ENCODE measurements around the gene RTN4RL1.

RTN4RL1 gene

GRCh38 chr17:1930337-1930645 is 94.8 kb downstream of the RTN4RL1 start:
- H3K79me1 ChIP-seq (replicated peaks; ENCODE audit: low read length, poor library complexity, severe bottlenecking) = no peaks in the 10 kb centered on the region
- no peak overlapping the region for H4K91ac ChIP-seq (ENCODE audit: low read length)
- H3K23ac ChIP-seq (ENCODE audit: low read length in 2 of 2) = no peak overlapping the region
- no peak overlapping the region for H3K14ac ChIP-seq (ENCODE audit: low read length in 2 of 2)
- no peak overlapping the region for H2AK5ac ChIP-seq (ENCODE audit: low read length, severe bottlenecking)
- H3K4ac ChIP-seq (ENCODE audit: low read depth in 1 of 2, low read length in 2 of 2) = no peak overlapping the region
- 90% methylated on average over 7 of the region's 8 CpGs for WGBS
- H3K9me3 ChIP-seq (ENCODE audit: control insufficient read depth, low read length) = no peaks in the 10 kb centered on the region
- H2BK15ac ChIP-seq (ENCODE audit: low read depth, poor library complexity, severe bottlenecking) = no peak overlapping the region
- H3K4me3 ChIP-seq (ENCODE audit: insufficient read depth in 1 of 2, low read depth in 1 of 2, low read length in 2 of 2) = no peak overlapping the region
- no peak overlapping the region for H2AFZ ChIP-seq (ENCODE audit: low read depth, low read length)
- H3K27ac ChIP-seq (ENCODE audit: low read length, poor library complexity, severe bottlenecking) = no peak overlapping the region
- H2BK120ac ChIP-seq (ENCODE audit: low read depth, low read length) = no peak overlapping the region
- H2BK12ac ChIP-seq (ENCODE audit: low read length in 2 of 2) = no peak overlapping the region
- H3K4me2 ChIP-seq (ENCODE audit: low read length, poor library complexity, severe bottlenecking) = no peak overlapping the region
- H3K9ac ChIP-seq (ENCODE audit: low read length) = no peak overlapping the region
- peaks cover 12% of the 10 kb centered on the region for H3K4me1 ChIP-seq (ENCODE audit: control insufficient read depth, insufficient read depth, low read depth, low read length)
- DNase-seq = no peak
- H3K36me3 ChIP-seq (ENCODE audit: control insufficient read depth in 1 of 2, insufficient read depth in 2 of 2, low read depth in 1 of 2, low read length in 2 of 2) = no peaks in the 10 kb centered on the region
- no peak overlapping the region for H2BK5ac ChIP-seq (ENCODE audit: low read depth, low read length, poor library complexity, severe bottlenecking)
- no peak overlapping the region for H4K8ac ChIP-seq (ENCODE audit: low read length)
- peaks cover 53 to 64% of the 10 kb centered on the region in 2 experiments for H3K27me3 ChIP-seq (ENCODE audit: control insufficient read depth in 1 of 2, insufficient read depth in 1 of 2, low read length in 2 of 2)
- no peak overlapping the region for H3K18ac ChIP-seq (ENCODE audit: low read depth in 1 of 2, low read length in 2 of 2)

GRCh38 chr17:1928976-1929375 is 96.2 kb downstream of the RTN4RL1 start:
- Histone ChIP-seq H4K91ac (ENCODE audit: low read length) (peak overlapping the region; percentile 27), H3K27me3 (ENCODE audit: control insufficient read depth in 1 of 2, insufficient read depth in 1 of 2, low read length in 2 of 2) (peaks cover 40 to 56% of the 10 kb centered on the region in 2 experiments), H2BK5ac (ENCODE audit: low read depth, low read length, poor library complexity, severe bottlenecking) (no peak overlapping the region), H2BK120ac (ENCODE audit: low read depth, low read length) (no peak overlapping the region), H3K4me3 (ENCODE audit: insufficient read depth in 1 of 2, low read depth in 1 of 2, low read length in 2 of 2) (no peak overlapping the region), H3K4ac (ENCODE audit: low read depth in 1 of 2, low read length in 2 of 2) (no peak overlapping the region), H2AFZ (ENCODE audit: low read depth, low read length) (no peak overlapping the region), H4K8ac (ENCODE audit: low read length) (peak overlapping the region; percentile 28), H3K9ac (ENCODE audit: low read length) (no peak overlapping the region), H3K79me1 (replicated peaks; ENCODE audit: low read length, poor library complexity, severe bottlenecking) (no peaks in the 10 kb centered on the region), H2BK12ac (ENCODE audit: low read length in 2 of 2) (no peak overlapping the region), H3K18ac (ENCODE audit: low read depth in 1 of 2, low read length in 2 of 2) (no peak overlapping the region), H3K4me1 (ENCODE audit: control insufficient read depth, insufficient read depth, low read depth, low read length) (peaks cover 10% of the 10 kb centered on the region), H3K14ac (ENCODE audit: low read length in 2 of 2) (peak overlapping the region in 1 of 2 experiments; percentile 20), H2AK5ac (ENCODE audit: low read length, severe bottlenecking) (no peak overlapping the region), H3K9me3 (ENCODE audit: control insufficient read depth, low read length) (no peaks in the 10 kb centered on the region), H2BK15ac (ENCODE audit: low read depth, poor library complexity, severe bottlenecking) (no peak overlapping the region), H3K23ac (ENCODE audit: low read length in 2 of 2) (no peak overlapping the region), H3K4me2 (ENCODE audit: low read length, poor library complexity, severe bottlenecking) (no peak overlapping the region), H3K27ac (ENCODE audit: low read length, poor library complexity, severe bottlenecking) (no peak overlapping the region), H3K36me3 (ENCODE audit: control insufficient read depth in 1 of 2, insufficient read depth in 2 of 2, low read depth in 1 of 2, low read length in 2 of 2) (no peaks in the 10 kb centered on the region)
- WGBS = 85% methylated on average over 12 of the region's 12 CpGs
- no peak for DNase-seq

DNA sequence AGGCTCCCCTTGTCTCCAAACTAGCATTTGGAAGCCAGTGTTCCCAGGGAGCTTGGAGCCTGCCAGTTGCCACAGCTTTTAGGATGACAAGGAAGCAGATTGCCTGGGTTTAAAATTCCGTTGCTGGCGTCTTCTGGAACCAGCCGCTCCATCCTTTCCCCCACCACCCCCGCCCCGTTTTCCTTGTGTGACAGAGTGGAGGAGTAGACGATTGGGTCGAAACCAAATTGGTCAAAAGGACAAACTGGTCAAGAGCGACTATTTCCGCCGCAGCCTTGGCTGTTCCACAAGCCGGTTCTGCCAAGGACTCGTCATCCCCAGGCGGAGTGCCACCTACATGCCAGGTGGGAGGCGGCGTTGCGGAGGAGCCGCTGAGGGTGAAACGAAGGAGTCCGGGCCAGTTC is 104.2 kb downstream of the RTN4RL1 start:
- no peak overlapping the region for H4K91ac ChIP-seq (ENCODE audit: low read length)
- no peak overlapping the region for H2AFZ ChIP-seq (ENCODE audit: low read depth, low read length)
- no peak overlapping the region for H2BK12ac ChIP-seq (ENCODE audit: low read length in 2 of 2)
- H3K18ac ChIP-seq (ENCODE audit: low read depth in 1 of 2, low read length in 2 of 2) = no peak overlapping the region
- H2BK5ac ChIP-seq (ENCODE audit: low read depth, low read length, poor library complexity, severe bottlenecking) = no peak overlapping the region
- H4K8ac ChIP-seq (ENCODE audit: low read length) = no peak overlapping the region
- no peaks in the 10 kb centered on the region for H3K79me1 ChIP-seq (replicated peaks; ENCODE audit: low read length, poor library complexity, severe bottlenecking)
- H3K4me1 ChIP-seq (ENCODE audit: control insufficient read depth, insufficient read depth, low read depth, low read length) = peaks cover 2% of the 10 kb centered on the region
- WGBS = 92% methylated on average over 16 of the region's 19 CpGs
- no peak for DNase-seq
- no peak overlapping the region for H3K14ac ChIP-seq (ENCODE audit: low read length in 2 of 2)
- H3K36me3 ChIP-seq (ENCODE audit: control insufficient read depth in 1 of 2, insufficient read depth in 2 of 2, low read depth in 1 of 2, low read length in 2 of 2) = no peaks in the 10 kb centered on the region
- peaks cover 20 to 23% of the 10 kb centered on the region in 2 experiments for H3K27me3 ChIP-seq (ENCODE audit: control insufficient read depth in 1 of 2, insufficient read depth in 1 of 2, low read length in 2 of 2)
- no peak overlapping the region for H3K4me2 ChIP-seq (ENCODE audit: low read length, poor library complexity, severe bottlenecking)
- H3K9ac ChIP-seq (ENCODE audit: low read length) = no peak overlapping the region
- no peak overlapping the region for H3K4ac ChIP-seq (ENCODE audit: low read depth in 1 of 2, low read length in 2 of 2)
- no peak overlapping the region for H3K23ac ChIP-seq (ENCODE audit: low read length in 2 of 2)
- H2BK120ac ChIP-seq (ENCODE audit: low read depth, low read length) = no peak overlapping the region
- H3K27ac ChIP-seq (ENCODE audit: low read length, poor library complexity, severe bottlenecking) = no peak overlapping the region
- no peak overlapping the region for H2AK5ac ChIP-seq (ENCODE audit: low read length, severe bottlenecking)
- H3K4me3 ChIP-seq (ENCODE audit: insufficient read depth in 1 of 2, low read depth in 1 of 2, low read length in 2 of 2) = no peak overlapping the region
- no peak overlapping the region for H2BK15ac ChIP-seq (ENCODE audit: low read depth, poor library complexity, severe bottlenecking)
- H3K9me3 ChIP-seq (ENCODE audit: control insufficient read depth, low read length) = no peaks in the 10 kb centered on the region

DNA sequence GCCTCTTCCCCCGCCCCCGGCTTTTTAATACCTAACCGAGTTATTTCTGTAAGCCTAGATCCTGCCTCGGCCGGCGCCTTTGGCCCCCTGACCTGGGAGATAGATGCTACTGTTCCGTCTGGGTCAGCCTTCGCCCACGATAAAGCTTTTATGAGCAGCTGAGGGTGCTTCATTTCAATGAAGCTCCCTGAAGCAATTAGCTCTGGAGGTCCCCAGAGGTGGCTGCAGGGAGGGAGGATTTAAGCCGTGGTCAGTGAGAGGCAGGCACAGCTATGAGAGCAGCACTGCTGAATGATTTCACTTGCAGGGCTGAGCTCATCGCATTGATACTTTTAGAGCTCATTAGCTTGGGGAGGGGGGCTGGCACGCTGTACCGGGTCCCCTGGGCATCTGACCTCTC is 105.9 kb downstream of the RTN4RL1 start:
- no peak overlapping the region for H2BK15ac ChIP-seq (ENCODE audit: low read depth, poor library complexity, severe bottlenecking)
- no peak overlapping the region for H4K91ac ChIP-seq (ENCODE audit: low read length)
- no peak overlapping the region for H4K8ac ChIP-seq (ENCODE audit: low read length)
- H2AFZ ChIP-seq (ENCODE audit: low read depth, low read length) = no peak overlapping the region
- no peak overlapping the region for H3K9ac ChIP-seq (ENCODE audit: low read length)
- DNase-seq = no peak
- H3K18ac ChIP-seq (ENCODE audit: low read depth in 1 of 2, low read length in 2 of 2) = no peak overlapping the region
- no peak overlapping the region for H3K27ac ChIP-seq (ENCODE audit: low read length, poor library complexity, severe bottlenecking)
- no peak overlapping the region for H3K4me3 ChIP-seq (ENCODE audit: insufficient read depth in 1 of 2, low read depth in 1 of 2, low read length in 2 of 2)
- no peaks in the 10 kb centered on the region for H3K9me3 ChIP-seq (ENCODE audit: control insufficient read depth, low read length)
- H3K79me1 ChIP-seq (replicated peaks; ENCODE audit: low read length, poor library complexity, severe bottlenecking) = no peaks in the 10 kb centered on the region
- no peak overlapping the region for H3K14ac ChIP-seq (ENCODE audit: low read length in 2 of 2)
- no peak overlapping the region for H2AK5ac ChIP-seq (ENCODE audit: low read length, severe bottlenecking)
- peaks cover 2% of the 10 kb centered on the region for H3K4me1 ChIP-seq (ENCODE audit: control insufficient read depth, insufficient read depth, low read depth, low read length)
- no peak overlapping the region for H2BK5ac ChIP-seq (ENCODE audit: low read depth, low read length, poor library complexity, severe bottlenecking)
- H2BK120ac ChIP-seq (ENCODE audit: low read depth, low read length) = no peak overlapping the region
- no peak overlapping the region for H3K4ac ChIP-seq (ENCODE audit: low read depth in 1 of 2, low read length in 2 of 2)
- H3K27me3 ChIP-seq (ENCODE audit: control insufficient read depth in 1 of 2, insufficient read depth in 1 of 2, low read length in 2 of 2) = peaks cover 34 to 36% of the 10 kb centered on the region in 2 experiments
- 85% methylated on average over 13 of the region's 13 CpGs for WGBS
- H3K4me2 ChIP-seq (ENCODE audit: low read length, poor library complexity, severe bottlenecking) = no peak overlapping the region
- no peak overlapping the region for H3K23ac ChIP-seq (ENCODE audit: low read length in 2 of 2)
- H3K36me3 ChIP-seq (ENCODE audit: control insufficient read depth in 1 of 2, insufficient read depth in 2 of 2, low read depth in 1 of 2, low read length in 2 of 2) = no peaks in the 10 kb centered on the region
- H2BK12ac ChIP-seq (ENCODE audit: low read length in 2 of 2) = no peak overlapping the region

Measured in mesenchymal stem cell (in vitro differentiated cells and primary cell).